NCI-H748 treated with DMSO at 0.1 percent for 48 hours (cell line): Measurements from ENCODE around the gene ZRANB3.

ENCODE experiments used
- DNase-seq: peaks from one replicate; lab custom pipeline; 2025; lab: John Stamatoyannopoulos, UW

The ZRANB3 gene

DNA sequence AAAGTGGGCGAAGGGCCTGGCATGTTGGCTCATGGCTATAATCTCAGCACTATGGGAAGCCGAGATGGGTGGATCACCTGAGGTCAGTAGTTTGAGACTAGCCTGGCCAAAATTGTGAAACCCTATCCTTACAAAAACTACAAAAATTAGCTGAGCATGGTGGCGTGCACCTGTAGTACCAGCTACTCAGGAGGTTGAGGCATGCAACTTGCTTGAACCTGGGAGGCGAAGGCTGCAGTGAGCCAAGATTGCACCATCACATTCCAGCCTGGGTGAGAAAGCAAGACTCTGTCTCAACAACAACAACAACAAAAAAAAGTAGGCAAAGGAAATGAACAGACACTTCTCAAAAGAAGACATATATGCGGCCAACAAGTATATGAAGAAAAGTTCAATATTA lies 282.4 kb downstream of the ZRANB3 start:
- no peak for DNase-seq

DNA sequence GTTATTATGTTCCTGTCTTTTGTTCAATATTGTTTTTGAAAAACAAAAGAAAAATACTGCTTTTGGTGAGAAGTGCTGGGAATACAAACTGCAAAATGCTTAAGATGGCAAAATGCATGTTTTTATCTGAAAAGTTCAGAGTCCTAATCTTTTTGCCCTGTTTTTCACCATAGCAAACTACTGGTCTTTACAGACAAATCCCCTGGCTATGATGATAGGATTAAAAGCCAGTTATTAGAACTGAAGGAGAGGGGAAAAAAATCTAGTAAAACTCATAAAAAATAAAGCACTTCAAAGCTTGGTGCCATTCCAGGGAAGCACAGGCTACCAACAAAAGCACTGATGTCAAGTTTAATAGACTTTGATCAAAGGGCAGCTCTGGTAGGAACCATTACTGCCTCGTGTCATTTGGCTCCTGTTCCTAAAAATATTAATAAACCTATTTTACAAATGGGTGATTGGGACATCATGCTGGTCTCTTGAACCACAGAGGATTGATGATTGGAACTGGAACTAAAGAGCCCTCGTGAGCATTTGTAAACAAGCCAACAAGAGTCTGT lies 284.2 kb downstream of the ZRANB3 start:
- DNase-seq: no peak

DNA sequence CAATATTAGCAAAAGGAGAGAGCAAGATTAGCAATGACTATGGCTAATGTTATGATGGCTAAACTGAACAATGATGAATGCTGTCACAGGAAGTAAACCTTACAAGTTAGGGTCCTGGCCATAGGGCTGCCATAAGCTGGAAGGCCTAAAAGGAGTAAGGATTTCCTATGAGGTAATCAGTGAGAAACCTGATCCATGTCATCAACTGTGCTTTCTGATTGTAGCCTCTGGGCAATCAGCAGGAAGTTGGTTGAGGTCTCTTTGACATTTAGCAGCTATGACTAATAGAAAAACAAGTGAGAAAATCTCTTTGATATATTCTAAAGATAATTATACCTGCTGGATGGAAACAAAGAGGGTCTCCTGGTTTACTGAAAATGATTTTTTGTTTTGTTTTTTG lies 285.9 kb downstream of the ZRANB3 start:
- no peak for DNase-seq

DNA sequence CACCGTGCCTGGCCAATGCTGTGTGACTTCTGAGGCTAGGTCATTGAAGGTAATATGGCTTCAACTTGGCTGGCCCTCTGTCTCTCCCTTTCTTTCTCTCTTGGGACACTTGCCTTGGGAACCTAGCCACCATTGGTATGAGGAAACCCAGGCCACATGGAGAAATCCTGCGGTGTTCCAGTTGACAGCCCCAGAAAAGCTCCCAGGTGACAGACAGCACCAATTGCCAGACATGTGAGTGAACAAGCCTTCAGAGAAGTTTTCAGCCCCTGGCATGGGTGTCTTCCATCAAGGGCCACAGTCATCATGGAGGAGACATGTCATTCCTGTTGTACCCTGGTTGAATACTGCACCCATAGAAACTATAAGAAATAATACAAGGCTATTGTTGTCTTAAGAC lies 292.4 kb downstream of the ZRANB3 start:
- DNase-seq: no peak

GRCh38 chr2:135230150-135230549 lies 300.9 kb downstream of the ZRANB3 start:
- DNase-seq: no peak

GRCh38 chr2:135227386-135227785 lies 303.6 kb downstream of the ZRANB3 start:
- DNase-seq: no peak

DNA sequence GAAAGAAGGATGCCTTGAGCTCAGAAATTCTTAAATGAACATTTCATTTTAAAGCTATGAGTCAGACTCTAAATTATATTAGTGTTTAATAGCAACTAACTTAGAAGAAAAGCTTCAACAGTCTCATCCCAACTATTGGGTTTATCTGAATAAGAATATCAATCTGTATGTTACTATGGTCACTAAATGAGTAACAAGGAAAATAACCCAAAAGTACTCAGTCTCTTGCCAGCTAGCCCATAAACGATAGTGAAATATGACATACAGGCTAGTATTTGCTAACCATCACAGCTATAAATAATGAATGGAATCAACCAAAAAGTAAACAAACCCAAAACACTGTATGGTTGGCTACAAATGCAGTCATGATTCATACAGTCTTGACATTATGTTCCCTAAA lies 304.1 kb downstream of the ZRANB3 start:
- no peak for DNase-seq

- DNase-seq: no peak
These were observed 305.2 kb downstream of the ZRANB3 start for GRCh38 chr2:135225781-135226180.

- no peak for DNase-seq
These were observed 311.8 kb downstream of the ZRANB3 start for GRCh38 chr2:135219226-135219625.

GRCh38 chr2:135218426-135218825 lies 312.6 kb downstream of the ZRANB3 start:
- DNase-seq: no peak

DNA sequence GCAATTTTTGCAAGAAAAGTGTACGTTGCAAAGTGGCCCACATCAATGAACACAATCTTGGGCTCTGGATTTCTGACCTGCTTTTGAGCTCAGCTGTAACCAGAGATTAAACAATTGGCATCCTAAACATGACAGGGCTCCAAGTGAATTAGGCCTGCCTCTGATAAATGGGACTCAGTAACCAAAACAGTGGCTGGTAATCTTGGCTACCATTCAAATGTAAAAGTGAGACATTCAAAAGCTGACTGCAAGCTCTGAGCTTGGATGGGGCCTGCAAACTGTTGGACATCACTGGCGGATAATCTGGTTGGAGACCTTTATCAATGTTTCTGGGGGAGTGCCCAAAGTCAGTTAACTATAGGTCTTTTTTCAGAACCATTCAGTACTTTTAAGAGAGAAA lies 318.3 kb downstream of the ZRANB3 start:
- no peak for DNase-seq

DNA sequence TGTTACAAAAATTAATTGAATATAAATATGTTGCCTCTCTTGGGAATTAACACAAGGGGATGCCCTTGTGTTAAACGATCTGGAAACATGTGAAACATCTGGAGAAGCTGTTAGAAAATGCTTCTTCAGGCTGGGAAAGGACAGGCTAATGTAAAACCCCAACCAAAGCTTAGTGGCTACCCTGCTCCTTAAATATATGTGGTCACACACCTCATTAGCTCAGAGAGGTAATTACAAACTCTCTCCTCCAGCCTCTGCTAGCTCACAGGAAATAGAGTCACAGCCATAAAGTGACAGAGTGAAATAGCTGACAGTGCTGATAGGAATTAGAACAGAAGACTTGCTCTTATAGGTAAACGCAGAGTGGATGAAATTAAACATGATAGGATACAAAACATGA lies 323.0 kb downstream of the ZRANB3 start:
- DNase-seq: no peak

DNA sequence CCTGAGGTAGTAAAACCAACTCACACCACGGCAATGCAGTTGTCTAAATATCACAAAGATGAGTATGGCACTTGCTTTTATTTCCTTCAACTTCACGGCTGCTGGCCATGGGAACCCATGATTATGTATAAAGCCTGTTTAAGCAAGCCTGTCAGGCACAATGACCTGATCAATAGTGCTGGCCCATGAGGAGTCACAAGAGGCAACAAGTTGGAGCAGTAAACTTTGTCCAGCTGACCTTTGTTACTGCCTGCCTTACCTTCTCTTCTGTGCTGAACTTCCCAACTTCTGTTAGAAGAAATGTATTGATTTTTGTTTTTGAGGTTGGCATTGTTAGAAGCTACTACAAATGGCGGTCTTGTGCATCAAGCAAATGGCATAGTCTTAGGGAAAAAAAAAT lies 327.1 kb downstream of the ZRANB3 start:
- DNase-seq: no peak

DNA sequence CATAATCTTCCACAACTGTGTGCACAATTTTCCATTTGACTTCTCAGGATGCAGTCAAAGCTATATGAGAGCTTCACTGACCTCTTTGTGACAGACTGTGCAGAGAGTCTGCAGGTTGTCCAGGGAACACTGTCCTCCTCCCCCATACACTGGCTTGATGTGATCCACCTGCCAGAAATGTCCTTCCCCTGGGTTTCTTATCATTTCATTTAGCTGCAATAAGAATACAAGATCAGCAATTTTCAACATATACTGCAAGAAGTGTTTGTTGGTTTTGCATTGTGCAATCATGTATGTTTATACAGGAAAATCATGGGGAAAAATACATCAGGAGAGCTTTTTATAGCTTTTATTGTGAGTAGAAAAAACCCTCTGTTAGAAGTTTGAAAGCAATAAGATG lies 328.3 kb downstream of the ZRANB3 start:
- DNase-seq: no peak

DNA sequence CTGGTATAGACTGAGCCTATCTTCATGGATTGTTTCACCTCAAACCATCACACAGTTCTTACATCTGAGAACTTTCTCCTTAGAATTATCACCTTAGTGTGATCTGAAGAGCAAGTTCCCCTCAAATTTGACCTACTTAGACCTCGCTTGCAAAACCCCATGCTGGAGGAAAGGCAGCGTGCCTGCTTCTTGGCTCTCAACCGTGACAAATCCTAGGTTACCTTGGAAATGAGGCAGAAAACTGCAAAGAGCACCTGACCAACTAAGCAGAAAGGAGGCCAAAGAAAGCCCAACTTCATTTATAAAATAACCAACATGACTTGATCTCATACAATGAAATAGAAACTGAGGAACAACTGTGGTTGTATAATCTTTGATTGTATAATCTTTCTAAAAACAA lies 332.5 kb downstream of the ZRANB3 start:
- DNase-seq: no peak

- DNase-seq: no peak
These were observed 340.2 kb downstream of the ZRANB3 start for GRCh38 chr2:135190799-135191198.

GRCh38 chr2:135189148-135189547 lies 341.9 kb downstream of the ZRANB3 start:
- DNase-seq: no peak

DNA sequence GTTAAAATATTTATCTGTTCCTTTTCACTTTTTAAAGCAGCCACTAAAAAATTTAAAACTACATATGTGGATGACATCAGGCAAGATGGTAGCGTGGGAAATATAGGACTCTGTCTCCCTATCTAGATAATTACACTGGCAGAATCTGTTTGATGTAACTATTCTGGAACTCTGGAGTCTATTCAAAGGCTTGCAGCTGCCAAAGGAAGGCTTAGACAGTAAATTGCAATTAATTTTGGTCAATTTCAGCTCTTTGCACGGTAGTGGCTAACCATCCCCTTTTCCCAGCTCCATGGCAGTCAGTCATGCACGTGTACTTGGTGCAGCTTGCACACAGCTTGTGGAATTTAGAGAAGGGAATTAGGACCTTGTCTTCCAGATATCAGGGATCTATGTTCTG lies 343.7 kb downstream of the ZRANB3 start:
- no peak for DNase-seq

DNA sequence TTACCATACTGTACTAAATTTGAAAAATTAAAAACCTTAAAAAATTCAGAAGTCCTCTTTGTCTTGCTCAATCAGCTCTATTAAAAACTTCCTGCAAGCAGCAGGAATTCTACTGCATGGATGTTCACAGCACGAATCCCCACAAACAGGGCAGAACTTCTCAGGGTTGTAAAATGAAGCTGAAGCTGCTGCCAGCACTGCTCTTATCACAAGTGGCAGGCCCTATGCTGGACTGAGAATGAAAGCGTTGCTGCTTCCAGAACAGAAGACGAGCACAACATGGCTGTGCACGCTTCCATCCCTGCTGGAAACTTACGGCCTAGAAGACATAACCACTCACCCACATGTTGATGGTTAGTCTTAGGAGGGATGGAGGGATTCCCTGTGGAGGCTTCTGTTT lies 345.0 kb downstream of the ZRANB3 start:
- no peak for DNase-seq

DNA sequence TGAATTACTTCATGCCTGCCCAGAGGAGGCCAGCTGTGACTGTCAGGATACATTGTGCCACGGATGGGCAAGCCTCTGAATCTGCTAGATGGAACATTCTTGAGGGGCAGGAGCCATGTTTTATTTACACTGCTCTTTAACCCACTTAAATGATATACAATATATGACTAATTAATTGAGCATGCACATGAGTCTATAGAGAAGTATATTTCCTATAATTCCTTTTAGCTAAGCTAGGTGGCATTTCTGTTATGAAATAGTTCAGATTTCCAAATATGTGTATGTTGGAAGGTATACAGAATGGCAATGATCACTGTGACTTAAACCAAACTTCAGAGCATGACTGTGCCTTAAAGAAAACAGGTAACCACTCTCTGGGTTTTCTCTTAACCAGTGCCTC lies 347.2 kb downstream of the ZRANB3 start:
- DNase-seq: no peak

- DNase-seq: no peak
These were observed 348.4 kb downstream of the ZRANB3 start for GRCh38 chr2:135182601-135183000.

DNA sequence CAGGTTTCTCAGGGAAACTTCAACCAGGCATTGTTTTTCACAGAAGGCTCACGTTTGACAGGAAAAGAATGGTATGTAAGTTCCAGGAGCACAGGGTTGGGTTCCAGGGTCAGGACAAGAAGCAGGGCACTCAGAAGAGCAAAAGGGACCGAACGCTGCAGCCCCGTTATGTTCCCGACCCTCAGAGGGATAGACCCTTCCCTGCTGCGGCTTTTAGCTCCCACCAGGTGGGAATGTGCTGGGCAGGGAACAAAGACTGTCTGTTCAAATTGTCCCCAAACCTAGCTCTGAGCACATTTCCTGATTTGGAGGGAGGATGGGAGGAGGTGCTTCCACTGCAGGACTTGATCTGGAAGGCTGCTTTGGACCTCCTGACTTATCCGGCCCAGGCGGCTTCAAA lies 348.8 kb downstream of the ZRANB3 start:
- DNase-seq: no peak

GRCh38 chr2:135179689-135180088 lies 351.3 kb downstream of the ZRANB3 start:
- no peak for DNase-seq

DNA sequence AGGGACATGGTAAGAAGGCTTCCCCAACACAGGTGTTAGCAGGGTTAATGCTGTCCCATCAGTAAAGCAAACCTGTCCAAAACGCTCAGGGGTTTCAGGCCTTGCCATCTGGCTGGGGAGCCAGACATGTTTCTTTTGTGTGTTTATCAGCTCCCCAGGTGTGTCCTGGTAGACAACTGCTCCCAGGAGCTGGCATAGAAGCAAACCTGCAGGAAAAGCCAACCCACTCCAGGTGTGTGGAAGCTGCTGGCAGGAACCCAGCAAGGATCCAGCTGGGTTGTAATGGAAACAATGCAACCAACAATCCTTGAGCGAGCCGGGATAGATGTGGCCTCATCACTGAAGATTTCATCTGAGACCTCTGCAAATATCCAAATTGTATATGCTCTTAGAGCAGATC lies 355.8 kb downstream of the ZRANB3 start:
- no peak for DNase-seq

GRCh38 chr2:135174810-135175093 lies 356.3 kb downstream of the ZRANB3 start:
- DNase-seq: no peak
